HK-2 (cell line): ENCODE data around the gene SIK3.

ENCODE experiments used
- DNase-seq: peaks from one replicate; pipeline ENCODE4 v3.0.0-alpha.2; 2018; ENCODE audit not compliant: unreplicated experiment

SIK3 gene

DNA sequence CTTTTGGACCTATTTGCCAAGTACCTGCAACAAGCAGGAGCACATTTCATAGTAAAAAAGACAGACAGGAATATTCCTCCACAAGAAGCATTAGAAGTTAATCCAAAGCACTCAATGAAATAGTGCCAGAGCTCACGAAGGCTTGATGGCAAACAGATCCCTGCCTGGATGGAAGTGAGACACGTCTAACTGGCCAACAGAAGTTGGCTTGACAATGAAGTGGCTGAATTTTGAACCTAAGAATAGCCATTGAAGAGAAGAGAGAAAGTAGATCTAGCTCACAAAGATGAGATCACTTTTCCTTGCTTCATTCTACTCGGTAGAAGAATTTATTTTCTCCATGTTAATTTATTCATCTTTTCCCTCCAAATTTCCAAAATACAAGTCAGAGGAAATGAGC, 230.2 kb downstream of the SIK3 start:
- DNase-seq, result no peak

- DNase-seq, result no peak
These were observed 230.6 kb downstream of the SIK3 start for GRCh38 chr11:116867619-116868018.

GRCh38 chr11:116866804-116867455, 231.3 kb downstream of the SIK3 start:
- DNase-seq, result no peak

- DNase-seq, result no peak
These were observed 232.5 kb downstream of the SIK3 start for GRCh38 chr11:116865696-116866095.

DNA sequence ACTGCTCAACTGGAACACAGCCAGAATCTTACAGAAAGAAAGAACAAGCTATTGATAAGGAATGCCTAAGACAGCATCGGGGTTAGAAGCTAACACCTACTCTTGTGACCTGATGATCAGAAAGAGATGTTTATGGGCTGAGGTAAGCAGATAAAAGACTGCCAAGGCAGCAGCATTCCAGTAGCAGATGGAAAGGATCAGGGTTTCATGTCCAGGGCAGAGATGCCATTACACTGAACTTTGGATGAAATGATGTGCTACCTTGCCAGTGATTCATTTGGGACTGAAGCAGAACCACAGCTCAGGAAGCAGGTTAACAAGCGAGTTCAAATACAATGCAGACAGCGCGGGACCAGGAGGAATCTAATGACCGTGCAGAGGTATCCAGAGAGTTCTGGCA, 233.7 kb downstream of the SIK3 start:
- DNase-seq, result no peak

DNA sequence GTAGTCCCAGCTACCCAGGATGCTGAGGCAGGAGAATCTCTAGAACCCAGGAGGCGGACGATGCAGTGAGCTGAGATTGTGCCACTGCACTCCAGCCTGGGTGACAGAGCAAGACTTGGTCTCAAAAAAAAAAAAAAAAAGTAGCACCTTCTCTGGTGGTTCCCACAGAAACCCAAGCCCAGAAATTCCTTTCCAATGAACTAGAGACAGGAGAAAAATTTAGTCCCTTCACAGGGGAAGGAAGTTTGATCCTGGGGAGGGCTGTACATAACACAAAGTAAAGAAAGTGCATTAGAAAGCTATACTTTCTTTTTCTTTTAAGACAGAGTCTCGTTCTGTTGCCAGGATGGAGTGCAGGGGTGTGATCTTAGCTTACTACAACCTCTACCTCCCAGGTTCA, 235.3 kb downstream of the SIK3 start:
- DNase-seq, result no peak

DNA sequence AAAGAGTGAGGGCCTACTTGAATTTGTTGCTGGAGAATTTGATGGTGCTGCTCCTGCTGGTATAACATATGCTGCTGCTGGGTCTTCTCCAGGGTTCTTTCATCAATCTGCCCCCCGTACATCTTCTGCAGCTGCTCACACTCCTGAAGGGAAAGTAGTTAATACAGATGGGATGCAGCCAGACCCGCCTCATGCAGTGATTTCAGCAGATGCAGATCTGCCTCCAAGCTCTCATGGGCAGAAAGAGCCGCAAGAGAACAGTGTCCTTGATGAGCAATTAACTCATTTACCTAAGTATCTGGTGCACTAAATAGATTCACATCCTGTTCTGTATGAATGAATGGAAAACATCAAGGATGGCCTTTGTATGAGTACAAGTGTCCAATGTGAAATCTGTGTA, 236.0 kb downstream of the SIK3 start:
- no peak for DNase-seq

GRCh38 chr11:116861539-116861938, 236.7 kb downstream of the SIK3 start:
- peak; percentile 13 for DNase-seq

DNA sequence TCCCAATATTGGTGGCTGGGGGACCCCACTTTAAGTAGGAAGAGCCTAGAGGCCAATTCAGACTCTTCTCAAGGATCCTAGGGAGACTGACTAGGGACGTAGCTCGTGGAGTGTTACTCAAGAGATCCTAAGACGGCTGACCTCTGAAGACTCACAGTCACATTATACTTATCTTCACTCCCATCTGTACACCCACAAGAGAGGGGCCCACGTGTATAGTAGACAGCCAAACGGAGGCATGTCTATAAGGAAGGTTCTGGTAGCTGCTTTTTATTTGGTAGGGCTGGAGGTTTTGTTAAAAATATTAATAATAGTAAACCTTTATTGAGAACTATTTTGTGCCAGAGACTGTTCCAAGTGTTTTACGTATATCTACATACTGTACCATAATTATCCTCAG, 237.9 kb downstream of the SIK3 start:
- no peak for DNase-seq

GRCh38 chr11:116859175-116859574, 239.1 kb downstream of the SIK3 start:
- no peak for DNase-seq

- no peak for DNase-seq
These were observed 240.3 kb downstream of the SIK3 start for GRCh38 chr11:116857936-116858335.

DNA sequence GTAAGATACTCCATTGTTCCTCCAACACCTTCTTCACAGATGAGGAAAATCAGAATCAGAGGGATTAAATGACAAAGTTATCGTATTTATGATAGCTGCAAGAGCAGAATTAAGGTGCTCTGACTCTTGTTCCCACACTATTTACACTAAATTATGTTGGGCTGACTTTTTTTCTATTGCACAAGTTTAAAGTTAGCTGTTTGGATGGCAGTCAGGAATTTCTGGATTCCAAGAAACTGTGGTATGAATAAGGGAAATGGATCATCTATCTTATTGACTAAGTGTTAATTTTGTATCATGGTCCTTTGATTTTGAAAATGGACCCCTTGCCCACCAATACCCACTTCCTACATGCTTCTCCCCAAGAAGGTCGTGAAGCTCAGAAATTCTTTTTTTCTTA, 240.9 kb downstream of the SIK3 start:
- DNase-seq, result no peak

DNA sequence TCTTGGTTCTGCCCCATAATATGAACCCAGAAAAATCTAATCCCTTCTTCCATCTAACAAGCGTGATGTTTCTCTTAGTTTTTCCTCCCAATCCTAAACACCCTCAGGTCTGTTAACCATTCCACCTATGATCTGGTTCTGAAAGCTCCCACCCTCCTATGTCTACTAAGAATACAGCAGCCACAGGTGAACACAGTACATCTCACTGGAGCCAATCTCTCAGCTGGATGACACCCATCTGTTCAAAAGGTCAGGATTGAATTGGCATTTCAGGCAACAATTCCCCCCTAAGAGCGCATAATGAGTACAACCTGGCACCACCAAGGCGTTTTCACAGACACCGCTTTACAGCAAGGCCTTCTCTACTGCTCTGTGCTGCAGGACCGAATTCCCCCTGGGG, 241.8 kb downstream of the SIK3 start:
- no peak for DNase-seq

GRCh38 chr11:116855413-116855812, 242.8 kb downstream of the SIK3 start:
- DNase-seq, result no peak

DNA sequence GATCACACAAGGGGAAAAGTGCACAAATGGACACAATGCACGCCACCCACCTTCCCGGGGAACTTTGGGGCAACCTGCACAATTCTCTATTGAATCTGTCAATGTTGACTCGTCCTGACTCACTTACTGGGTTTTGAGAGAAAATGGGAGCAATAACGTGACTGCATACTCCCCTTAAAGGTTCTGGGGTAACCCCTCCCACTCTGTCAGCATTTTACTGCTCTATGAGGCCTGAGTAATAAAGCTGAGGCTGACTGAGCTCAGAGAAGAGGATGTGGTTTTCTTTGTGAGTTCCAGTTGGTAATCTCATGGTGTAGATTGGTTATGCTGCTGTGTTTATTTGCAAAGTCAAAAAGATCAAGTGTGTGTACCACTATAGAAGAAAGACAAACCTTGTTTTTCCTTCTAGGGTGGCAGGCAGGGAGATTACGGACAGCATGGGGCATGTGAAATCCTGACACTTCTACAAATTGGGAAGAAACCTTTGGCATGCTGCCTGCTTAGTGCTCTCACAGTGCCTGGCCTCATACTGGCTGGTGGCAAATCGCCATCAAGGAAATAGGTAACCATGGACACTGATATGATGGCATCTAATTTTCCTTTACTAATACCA, 244.7 kb downstream of the SIK3 start:
- DNase-seq, result peak; percentile 35

DNA sequence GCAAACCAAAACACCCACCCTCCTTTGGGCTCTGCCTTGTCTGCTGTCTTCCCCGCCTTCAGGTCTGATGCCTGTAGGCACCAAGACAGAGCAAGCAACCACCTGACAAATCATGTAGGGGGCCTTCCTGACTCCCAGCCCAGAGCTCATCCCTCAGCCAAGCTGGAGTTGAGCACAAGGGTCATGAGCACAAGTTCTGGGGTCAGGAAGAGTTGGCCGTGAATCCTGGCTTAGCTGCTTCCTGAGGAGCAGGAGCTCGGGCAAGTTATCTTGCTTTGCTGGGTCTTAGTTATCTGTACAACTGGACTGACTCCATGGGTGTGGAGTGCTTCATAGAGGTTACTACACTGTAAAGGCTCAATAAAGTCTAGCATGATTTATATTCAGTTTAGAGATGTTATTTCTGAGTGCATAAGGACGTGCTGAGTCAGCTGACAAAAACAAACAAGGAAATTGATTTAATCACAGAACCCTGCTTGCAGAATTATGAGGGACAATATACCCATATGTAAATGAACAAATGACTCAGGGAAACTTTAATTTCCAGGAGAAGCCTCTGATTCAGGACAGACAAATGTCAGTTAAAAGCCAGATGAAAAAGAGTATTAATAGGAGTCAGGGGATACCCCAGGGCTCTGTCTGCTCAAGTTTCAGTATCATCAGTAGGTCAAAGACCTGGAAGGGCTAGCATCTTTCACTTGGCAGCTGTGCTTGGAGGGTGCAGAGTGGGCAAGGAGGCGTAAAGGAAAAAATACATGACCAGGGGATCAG, 245.8 kb downstream of the SIK3 start:
- DNase-seq, result no peak

- no peak for DNase-seq
These were observed 246.6 kb downstream of the SIK3 start for GRCh38 chr11:116851626-116852025.

- DNase-seq, result no peak
These were observed 248.7 kb downstream of the SIK3 start for GRCh38 chr11:116849486-116849885.

DNA sequence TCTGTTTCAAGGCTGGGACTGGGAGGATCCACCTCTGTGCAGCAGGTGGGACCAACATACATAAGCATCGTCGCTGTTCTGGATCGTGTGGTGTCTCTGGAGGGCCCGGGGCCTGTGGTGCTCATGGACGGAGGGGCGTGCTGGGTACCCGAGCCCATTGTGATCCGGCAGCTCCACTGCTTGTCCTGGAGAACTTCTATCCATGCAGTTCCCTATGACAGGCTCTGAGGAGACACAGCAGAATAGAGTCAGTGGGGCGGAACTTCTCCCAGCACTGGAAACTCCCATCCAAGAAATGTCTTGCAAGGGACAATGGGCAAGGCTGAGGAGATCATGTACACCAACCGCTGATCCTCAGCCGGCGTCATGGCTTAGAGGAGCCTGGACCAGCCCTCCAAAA, 249.2 kb downstream of the SIK3 start:
- DNase-seq, result no peak

DNA sequence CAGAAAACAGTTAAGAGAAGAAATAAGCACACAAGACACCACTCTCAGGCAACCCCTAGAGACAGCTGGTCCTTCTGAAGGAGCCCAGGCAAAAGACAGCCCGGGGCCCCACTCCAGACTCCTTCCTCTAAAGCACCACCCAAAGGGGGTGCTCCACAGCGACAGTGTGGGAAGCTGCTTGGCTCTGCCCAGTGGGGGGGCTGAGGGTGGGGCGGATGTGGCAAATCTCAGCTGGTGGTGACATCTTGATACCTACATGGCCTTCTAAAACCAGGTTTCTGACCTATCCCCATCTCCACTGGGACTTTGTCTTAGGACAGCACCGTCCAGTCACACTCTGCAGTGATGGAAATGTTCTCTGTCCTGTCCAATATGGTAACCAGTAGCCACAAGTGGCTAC, 250.6 kb downstream of the SIK3 start:
- DNase-seq, result no peak

- no peak for DNase-seq
These were observed 253.5 kb downstream of the SIK3 start for GRCh38 chr11:116844722-116845121.

- DNase-seq, result no peak
These were observed 254.6 kb downstream of the SIK3 start for GRCh38 chr11:116843661-116844060.

- no peak for DNase-seq
These were observed 255.3 kb downstream of the SIK3 start for GRCh38 chr11:116842909-116843308.
